SK-N-MC (cell line): Measurements from ENCODE around the gene VPS52.

Source experiments
- EZH2 ChIP-seq: fragments of 200-600 bp; sonication (generic); IDR thresholded peaks from one replicate; pipeline ENCODE4 v1.6.1; 2017; ENCODE audit warnings: antibody characterized with exemption
- POLR2AphosphoS5 ChIP-seq: IDR thresholded peaks from 2 replicates; pipeline ENCODE4 v1.6.1; 2012; ENCODE audit warnings: mild to moderate bottlenecking, low read depth, low read length, borderline replicate concordance

DNA sequence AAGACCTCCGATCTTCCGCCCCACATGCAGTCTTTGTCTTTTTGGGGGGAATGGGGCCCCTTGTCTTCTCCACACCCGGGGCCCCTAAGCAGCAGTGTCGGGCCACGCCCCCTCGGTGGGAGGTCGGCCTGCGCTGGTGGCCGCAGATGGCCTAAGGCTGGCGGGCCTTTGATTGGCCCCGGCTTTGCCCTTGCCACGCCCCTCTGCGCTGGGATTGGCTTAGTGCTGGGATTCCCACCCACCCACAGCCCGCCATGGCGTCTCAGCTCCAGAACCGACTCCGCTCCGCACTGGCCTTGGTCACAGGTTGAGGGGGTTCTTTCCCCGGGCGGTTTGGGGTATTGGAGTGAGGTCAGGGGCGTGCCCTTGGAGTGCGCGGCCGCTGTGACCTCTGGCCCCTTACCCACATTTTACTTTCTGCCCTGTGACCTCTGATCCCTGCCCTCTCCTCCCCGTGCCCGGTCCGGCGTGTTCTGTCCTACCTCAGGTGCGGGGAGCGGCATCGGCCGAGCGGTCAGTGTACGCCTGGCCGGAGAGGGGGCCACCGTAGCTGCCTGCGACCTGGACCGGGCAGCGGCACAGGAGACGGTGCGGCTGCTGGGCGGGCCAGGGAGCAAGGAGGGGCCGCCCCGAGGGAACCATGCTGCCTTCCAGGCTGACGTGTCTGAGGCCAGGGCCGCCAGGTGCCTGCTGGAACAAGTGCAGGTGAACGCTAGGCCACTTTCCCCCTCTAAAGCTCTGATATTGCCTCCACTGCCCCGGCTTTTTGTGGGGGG, 67.1 kb downstream of the VPS52 start, which contains the start of gene HSD17B8:
- TF ChIP-seq POLR2AphosphoS5, result peak; percentile 98
- no peak for TF ChIP-seq EZH2
